SH-SY5Y (cell line): ENCODE data around the gene UBE2E1.

Experiments
- GATA2 ChIP-seq: IDR thresholded peaks from 2 replicates; pipeline ENCODE4 v1.6.1; 2011; ENCODE audit warnings: mild to moderate bottlenecking, low read depth, low read length
- GATA3 ChIP-seq: IDR thresholded peaks from 2 replicates; pipeline ENCODE4 v1.6.1; 2011; ENCODE audit warnings: low read depth, mild to moderate bottlenecking, low read length, moderate library complexity

Gene UBE2E1

DNA sequence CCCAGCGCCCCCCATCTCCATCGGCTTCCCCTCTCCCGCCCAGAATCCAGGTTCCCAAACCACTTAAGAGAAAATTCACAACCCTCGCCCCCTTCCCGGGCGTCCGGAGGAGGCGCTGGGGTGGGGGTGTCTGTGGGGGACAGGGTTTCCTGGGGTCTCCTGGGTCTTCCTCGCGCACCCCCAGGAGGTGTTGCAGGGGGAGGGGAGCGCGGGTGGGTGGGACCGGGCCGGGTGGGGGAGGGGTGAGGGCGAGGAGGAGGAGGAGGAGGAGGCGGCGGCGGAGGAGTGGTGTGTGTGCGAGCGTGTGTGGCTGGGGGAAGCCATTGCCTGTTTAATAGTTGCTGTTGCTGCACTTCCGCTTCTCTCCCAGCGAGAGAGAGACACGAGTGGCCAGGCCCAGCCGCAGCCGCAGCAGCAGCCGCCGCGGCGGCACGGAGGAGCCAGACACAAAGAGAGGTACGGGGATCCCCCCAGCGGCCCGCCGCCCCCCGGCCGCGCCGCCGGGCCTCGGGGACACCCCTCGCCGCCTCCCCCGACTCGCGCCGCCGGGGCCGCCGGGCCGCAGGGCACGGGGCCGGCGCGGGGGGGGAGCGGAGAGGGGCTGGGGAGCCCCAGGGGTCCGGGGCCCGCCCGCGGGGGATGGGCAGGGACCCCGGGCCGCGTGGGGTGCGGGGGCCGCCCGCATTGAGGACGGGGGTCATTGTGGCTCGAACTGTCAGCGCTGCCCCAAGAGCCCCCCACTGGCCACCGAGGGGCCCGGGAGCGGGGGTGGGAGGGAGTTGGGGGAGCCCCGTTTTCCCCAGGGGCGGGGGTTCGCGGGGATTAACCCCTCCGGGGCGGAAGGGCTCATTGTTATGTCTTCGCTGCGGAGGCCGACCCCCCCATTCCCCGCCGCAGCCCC lies at the start of gene UBE2E1:
Gene UBE2E1 (plus strand): TSS at position 323 of the 901 bp plus-strand sequence. CDS start 1,315 bp downstream, outside the sequence.
- no peak for TF ChIP-seq GATA3
- no peak for TF ChIP-seq GATA2

DNA sequence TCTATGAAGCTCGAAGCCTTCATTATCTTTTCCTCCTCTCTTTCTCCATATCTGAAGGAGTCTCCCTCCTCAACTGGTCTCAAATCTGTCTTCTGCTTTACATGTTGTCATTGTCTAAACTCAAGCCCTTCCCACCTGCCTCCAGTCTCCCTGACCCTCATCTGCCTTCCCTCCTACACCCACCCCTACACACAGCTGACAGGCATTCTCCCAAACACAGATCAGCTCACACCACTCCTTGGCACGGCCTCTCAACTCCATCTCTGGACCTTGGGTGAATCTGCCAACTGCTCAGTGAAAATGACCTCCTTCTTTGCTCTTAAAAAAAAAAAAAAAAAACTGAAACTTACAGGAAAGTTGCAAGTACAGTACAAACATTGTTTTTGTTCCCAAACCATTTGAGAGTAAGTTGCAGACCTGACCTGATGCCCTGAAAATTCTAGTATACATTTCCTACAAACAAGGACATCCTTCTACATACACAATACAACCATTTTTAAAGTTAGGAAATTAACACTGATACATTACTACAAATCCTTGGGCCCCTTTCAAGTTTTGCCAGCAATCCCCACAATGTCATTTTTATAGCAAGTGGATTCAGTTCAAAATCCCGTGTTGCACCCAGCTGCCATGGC lies 49.4 kb upstream of the UBE2E1 start:
- no peak for TF ChIP-seq GATA3
- no peak for TF ChIP-seq GATA2

DNA sequence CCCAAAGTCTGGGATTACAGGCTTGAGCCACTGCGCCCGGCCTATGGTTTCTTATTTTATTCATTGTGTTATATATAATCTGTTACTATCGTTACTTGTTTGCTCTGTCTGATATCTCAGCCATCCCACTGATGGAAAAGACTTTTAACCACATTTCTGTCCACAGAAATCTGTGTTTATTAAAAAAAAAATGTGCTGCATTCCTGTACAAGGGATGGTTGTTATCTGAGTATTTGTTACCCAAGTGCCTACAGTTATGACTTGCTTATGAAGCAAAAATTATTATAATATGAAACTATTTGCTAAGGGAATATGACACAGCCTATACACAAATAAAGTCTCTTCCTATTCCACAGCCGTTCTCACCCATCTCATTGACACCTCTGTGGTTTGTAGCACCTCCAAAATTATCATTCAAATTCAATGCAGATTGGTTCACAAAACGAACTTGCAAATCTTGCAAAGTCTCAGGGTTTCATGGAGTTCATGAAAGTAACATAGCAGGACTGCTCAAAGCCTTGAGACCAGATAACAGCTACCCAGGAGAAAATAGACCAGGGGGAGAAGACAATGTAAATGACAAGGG lies 47.4 kb upstream of the UBE2E1 start:
- TF ChIP-seq GATA3 (no peak), GATA2 (no peak)

DNA sequence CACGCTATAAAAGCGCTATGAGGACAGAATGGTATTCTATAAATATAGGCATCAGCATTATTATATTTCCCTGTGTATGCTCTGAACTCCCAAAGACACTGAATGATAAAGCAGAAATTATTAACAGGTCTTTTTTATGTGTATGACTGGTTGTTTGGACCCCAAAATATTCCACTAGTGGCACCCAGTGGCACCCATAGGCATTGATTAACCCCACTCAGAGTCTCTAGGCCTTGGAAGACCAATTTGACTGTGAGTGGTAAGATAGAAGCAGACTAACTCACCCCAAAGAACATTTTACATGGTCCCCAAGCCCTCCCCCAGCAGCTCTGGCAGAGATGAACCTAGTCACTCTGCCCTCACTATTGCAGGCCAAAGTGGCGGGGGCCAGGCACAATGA lies 45.4 kb upstream of the UBE2E1 start:
- no peak for TF ChIP-seq GATA3
- no peak for TF ChIP-seq GATA2

DNA sequence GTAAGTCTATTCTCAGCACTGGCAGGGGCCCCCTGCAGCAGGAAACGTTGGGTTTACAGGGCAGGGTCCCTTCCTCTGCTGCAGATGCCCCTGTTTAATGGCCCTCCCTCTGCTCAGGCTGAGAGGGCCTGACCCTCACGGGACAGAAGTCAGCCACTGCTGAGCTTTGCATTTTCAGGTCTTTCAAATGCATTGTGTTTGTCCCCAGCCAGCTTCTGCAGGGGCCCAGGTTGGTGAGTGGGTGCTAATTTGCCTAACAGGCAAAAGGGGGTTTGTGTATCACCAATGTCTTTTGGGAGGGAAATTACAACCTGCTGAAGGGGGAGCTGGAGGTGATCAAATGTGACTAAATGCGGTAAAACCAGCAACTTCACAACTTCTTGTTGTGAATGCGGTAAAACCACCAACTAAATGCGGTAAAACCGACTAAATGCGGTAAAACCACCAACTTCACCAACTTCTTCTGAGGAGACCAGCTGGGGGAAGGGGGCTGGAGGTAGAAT lies 44.8 kb upstream of the UBE2E1 start:
- TF ChIP-seq GATA2 (no peak), GATA3 (no peak)

DNA sequence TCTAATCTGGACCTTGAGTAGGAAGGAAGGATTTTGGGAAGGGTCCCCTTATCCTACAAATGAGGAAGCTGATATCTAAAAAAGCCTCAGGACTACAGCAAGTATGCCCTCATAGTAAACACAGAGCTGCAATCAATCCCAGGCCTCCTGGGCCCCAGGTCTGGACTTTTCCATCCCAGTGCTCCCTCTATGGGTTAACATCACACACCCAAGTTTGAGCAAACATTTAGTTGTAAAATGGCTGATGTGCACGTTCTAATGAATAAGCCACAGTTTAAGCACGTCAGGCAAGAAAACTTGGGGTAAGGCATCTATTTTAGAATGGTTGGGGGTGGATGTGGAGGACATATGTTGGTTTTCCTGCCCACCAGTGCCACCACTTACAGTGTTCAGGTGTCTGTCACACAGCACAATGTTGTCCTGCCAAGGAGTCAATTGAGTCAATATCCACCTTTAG lies 44.3 kb upstream of the UBE2E1 start:
- TF ChIP-seq GATA3 (no peak), GATA2 (no peak)

DNA sequence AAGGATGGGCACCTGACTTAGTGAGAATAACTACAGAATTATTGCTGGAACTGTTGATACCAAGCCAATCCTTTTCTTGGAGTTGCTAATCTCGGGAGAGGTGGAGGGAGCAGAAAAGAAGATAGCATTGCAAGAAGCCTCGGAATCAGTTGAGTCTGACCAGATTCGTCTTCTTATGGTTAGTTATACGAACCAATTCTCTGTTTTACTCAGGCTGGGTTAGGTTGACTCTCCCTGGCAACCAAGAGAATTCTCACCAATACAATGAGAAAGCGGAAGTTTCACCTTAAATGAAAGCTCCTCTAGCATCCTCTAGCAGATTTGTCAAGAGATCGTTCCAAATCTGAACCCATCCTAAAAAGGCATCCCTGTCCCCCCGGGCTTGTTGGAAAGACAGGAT lies 43.5 kb upstream of the UBE2E1 start:
- TF ChIP-seq GATA2 (no peak), GATA3 (no peak)

DNA sequence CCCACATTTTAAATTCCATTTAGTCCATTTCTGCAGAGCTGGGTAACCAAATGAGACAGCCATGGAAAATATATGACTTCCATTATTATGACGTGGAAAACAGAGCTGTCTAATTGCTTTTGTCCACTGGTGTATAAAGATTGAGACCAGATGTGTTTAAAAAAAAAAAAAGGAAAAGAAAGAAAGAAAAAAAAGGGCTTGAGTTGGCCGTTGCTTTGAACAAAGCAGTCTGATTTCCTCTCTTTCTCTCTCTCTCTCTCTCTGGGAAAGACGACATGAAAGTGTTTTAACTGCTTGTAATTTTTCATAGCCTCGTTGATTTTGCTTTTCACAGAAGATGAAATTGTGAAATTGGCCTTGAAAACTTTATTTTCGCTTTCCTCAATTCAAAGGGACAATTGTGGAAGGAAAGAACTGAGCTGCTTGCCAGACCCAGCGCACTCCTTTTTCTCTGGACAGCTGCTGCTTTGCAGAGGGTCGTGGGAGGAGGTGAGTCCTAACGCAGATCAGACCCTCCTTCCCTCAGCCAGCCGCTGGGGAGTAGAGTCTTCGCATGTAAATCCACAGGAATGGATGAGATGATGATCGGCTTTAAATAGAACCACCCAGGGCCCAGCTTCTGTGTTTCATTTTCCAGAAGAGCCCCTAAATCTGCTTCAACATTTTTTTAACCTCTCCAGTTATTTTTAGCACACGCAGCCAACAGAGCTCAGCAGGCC lies 42.8 kb upstream of the UBE2E1 start:
- TF ChIP-seq GATA2 (no peak), GATA3 (no peak)

DNA sequence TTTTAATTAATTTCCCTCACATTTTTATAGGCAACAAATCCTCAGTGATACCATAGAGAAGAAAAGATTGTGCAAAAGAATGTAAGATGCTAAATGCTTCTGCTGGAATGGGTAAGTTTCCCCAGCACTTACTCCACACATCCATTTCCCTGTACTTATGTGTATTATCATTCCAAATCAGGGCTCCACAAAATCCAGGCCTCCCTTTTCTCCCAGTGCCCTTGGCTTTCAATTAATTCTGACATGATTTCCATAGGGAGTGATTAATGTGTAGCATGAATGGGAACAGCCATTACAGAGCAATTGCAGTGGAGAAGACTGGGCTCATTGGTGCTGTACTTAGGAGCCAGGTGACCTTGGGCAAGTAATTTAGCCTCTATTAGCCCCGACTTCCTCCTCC lies 41.3 kb upstream of the UBE2E1 start:
- TF ChIP-seq GATA2 = peak; percentile 84
- TF ChIP-seq GATA3 = peak; percentile 54; the same call in 1 of the 2 replicates

DNA sequence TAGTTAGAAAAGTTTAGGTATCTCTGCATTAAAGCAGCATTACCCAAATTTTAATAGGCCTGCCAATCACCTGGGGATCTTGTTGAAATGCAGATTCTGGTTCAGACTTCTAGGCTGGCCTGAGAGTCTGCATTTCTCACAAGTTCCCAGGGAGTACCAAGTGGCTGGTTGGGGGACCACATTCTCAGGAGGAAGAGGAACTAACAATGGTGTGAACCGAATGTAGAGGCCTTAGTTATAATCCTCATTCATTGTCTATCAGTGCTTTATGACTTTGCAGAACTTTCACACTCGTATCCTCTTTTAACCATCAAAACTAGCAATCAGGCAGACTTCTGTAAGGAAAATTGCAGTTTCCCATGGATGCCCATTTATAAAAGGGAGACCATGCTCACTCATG lies 38.2 kb upstream of the UBE2E1 start:
- TF ChIP-seq GATA2 (no peak), GATA3 (no peak)

DNA sequence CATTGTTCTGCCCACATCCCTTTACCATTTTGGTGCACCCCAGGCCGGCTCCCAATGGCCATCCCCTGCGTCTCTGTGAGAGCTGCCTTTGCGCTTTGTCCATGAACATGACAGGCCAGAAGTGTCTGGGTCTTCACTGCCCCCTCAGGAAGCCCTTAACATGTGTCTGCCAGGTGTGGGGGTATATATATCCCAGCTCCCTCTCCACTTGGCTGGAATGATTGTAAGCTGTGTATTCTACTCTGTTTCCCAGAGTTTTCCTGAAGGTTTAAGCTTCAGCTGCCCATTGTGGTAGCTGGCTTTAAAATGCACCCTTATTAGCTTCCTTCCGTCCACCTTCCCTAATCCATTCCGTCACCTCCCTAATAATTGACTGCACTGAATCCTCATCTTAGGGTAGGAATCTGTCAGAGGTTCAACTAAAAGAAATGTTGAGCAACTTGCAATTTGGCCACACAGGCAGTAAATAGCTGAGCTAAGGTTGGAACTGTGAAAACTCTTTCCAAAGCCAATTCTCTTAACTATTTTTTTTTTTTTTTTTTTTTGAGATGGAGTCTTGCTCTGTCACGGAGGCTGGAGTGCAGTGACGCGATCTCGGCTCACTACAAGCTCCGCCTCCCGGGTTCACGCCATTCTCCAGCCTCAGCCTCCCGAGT lies 30.4 kb upstream of the UBE2E1 start:
- TF ChIP-seq GATA2 = no peak
- TF ChIP-seq GATA3 = no peak

DNA sequence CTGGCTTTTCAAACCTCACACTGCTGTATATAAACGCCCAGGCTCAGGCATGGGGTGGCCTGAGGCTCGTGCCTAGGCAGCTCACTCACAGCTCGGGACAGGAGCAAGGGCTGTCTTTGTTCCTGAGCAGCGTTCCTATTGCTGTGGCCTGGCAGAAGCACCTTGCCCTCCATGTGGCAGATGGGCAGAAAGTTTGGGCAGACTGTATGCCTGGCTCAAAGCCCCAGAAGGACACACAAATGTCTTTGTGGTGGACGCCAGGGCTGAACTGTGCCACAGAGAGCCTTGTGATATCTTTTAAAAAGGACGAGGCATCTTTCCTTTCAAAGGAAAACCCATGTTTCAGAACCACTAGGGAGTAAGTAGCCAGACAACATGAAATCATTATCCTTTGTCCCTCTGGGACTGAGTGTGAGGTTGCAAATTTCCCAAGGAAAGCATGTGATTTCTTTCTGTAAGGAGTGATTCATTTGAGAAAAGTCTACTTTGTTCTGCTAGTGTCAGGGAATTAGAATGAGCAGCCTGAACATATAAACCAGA lies 29.3 kb upstream of the UBE2E1 start:
- TF ChIP-seq GATA3 = no peak

DNA sequence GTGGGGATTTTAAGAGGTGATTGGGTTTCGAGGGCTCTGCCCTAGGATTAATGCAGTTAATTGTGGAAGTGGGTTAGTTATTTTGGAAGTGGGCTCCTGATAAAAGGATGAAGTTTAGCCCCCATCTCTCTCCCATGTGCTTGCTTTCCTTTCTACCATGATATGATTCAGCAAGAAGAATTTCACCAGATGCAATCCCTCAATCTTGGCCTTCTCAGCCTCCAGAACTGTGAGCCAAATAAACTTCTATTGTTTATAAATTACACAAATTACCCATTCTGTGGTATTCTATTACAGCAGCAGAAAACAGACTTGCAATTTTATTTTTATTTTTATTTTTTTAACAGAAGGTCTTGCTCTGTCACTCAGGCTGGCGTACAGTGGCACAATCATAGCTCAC lies 27.3 kb upstream of the UBE2E1 start:
- TF ChIP-seq GATA2 = no peak
- TF ChIP-seq GATA3 = no peak
